ENCODE results near the gene TAF7L.

GRCh38 chrX:101290957-101291603 is at the start of gene TAF7L:
- TF ChIP-seq CTCF (IDR thresholded peaks at IDR 0.05): no peak
- TF ChIP-seq EP300 (IDR thresholded peaks at IDR 0.05): no peak
- no peak for TF ChIP-seq POLR2A (IDR thresholded peaks at IDR 0.05)
- TF ChIP-seq POLR2AphosphoS5 (IDR thresholded peaks at IDR 0.05): no peak
